Measurements from ENCODE around the gene DYNC1I2. TPM values are rescaled to one million over a fixed set of nuclear protein-coding genes. Genes with fewer than 3 reads are reported as not detected.

The DYNC1I2 gene
- 65.9 and 69.5 TPM in 2 replicates for total RNA-seq

GRCh38 chr2:171687287-171688128 is at the start of gene DYNC1I2:
TSS of gene DYNC1I2 (plus strand) at chr2:171687469. CDS start at chr2:171690156, 2,687 bp downstream.
- Mint-ChIP-seq H3K9me3 (no peaks in the 10 kb centered on the region), H3K27me3 (ENCODE audit: low read depth) (peaks cover 19% of the 10 kb centered on the region), H3K27ac (peak within 1 kb of the TSS; percentile 72), H3K4me1 (ENCODE audit: low read depth) (peaks cover 18% of the 10 kb centered on the region), H3K36me3 (ENCODE audit: low read depth) (peaks cover 22% of the 10 kb centered on the region), H3K4me3 (ENCODE audit: low read depth) (peak within 1 kb of the TSS; percentile 81)
- peak; percentile 72 for DNase-seq (ENCODE audit: low spot score)
- intact Hi-C loops (cut with micrococcal nuclease) = loop anchor here (1.0 to 5.0 kb wide), 2 partner anchors 759 to 870 kb away; partner anchors contain the start of gene PDK1

DNA sequence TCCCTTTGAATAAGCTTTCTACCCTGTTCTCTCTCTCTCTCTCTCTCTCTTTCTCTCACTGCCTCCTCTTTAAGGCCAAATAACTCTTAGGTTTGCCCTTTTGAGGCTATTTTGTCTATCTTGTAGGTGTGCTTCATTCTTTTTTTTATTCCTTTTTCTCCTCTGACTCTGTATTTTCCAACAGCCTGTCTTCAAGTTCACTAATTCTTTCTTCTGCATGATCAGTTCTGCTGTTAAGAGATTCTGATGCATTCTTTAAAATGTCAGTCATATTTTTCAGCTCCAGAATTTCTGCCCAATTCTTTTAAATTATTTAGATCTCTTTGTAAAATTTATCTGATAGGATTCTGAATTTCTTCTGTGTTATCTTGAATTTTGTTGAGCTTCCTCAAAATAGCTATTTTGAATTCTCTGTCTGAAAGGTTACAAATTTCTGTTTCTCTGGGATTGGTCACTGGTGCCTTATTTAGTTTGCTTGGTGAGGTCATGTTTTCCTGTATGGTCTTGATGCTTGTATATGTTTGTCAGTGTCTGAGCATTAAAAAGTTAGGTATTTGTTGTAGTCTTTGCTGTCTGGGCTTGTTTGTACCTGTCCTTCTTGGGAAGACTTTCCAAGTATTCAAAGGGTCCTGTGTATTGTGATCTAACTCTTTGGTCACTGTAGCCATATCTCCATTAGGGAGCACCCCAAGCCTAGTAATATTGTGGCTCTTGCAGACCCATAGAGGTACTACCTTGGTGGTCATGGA is 35.4 kb upstream of the DYNC1I2 start:
- H3K4me3 Mint-ChIP-seq (ENCODE audit: low read depth) = no peak overlapping the region
- peaks cover 20% of the 10 kb centered on the region for H3K27me3 Mint-ChIP-seq (ENCODE audit: low read depth)
- no peak for DNase-seq (ENCODE audit: low spot score)
- no peak overlapping the region for H3K27ac Mint-ChIP-seq
- intact Hi-C loops (cut with micrococcal nuclease) = no loop called here
- no peaks in the 10 kb centered on the region for H3K36me3 Mint-ChIP-seq (ENCODE audit: low read depth)
- peaks cover 14% of the 10 kb centered on the region for H3K9me3 Mint-ChIP-seq
- no peaks in the 10 kb centered on the region for H3K4me1 Mint-ChIP-seq (ENCODE audit: low read depth)

DNA sequence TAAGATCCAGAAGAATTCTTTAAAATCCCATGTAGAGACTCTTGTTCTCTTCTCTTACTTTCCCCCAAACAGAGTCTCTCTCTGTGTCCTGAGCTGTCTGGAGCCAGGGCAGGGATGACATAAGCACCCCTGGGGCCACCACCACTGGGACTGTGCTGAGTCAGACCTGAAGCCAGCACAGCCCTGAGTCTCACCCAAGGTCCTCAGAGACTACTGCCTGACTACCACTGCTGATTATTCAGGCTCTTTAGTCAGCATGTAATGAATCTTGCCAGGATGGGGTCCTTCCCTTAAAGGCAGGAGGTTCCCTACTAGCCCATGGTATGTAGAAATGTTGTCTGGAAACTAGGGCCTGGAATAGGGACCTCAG is 34.9 kb upstream of the DYNC1I2 start:
- H3K27me3 Mint-ChIP-seq (ENCODE audit: low read depth) = peaks cover 21% of the 10 kb centered on the region
- no peak overlapping the region for H3K27ac Mint-ChIP-seq
- intact Hi-C loops (cut with micrococcal nuclease) = no loop called here
- no peak for DNase-seq (ENCODE audit: low spot score)
- no peak overlapping the region for H3K4me3 Mint-ChIP-seq (ENCODE audit: low read depth)
- H3K4me1 Mint-ChIP-seq (ENCODE audit: low read depth) = no peaks in the 10 kb centered on the region
- H3K36me3 Mint-ChIP-seq (ENCODE audit: low read depth) = no peaks in the 10 kb centered on the region
- peaks cover 14% of the 10 kb centered on the region for H3K9me3 Mint-ChIP-seq

DNA sequence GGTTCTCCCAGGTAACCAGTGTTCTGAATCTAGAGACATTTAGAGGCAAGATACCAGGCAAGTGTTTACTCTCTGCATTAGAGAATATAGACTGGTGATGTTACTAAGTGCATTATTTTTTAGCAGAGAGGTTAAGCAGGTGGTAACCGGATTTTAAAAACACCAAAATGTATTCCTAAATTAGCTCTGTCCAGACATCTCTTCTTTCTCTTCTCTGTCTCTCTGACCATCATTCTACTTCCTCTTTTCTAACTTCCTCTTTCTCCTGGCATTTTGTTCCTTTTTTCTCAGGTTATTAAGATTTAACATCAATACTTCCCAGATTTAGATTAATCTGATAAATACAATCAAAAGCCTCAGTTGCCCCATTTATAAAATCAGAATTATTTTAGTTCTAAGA is 31.7 kb upstream of the DYNC1I2 start:
- DNase-seq (ENCODE audit: low spot score) = no peak
- intact Hi-C loops (cut with micrococcal nuclease) = no loop called here
- Mint-ChIP-seq H3K27ac (no peak overlapping the region), H3K9me3 (peaks cover 9% of the 10 kb centered on the region), H3K27me3 (ENCODE audit: low read depth) (peaks cover 23% of the 10 kb centered on the region), H3K4me1 (ENCODE audit: low read depth) (no peaks in the 10 kb centered on the region), H3K36me3 (ENCODE audit: low read depth) (no peaks in the 10 kb centered on the region), H3K4me3 (ENCODE audit: low read depth) (no peak overlapping the region)

- no peaks in the 10 kb centered on the region for H3K9me3 Mint-ChIP-seq
- H3K27ac Mint-ChIP-seq = no peak overlapping the region
- H3K27me3 Mint-ChIP-seq (ENCODE audit: low read depth) = peaks cover 48% of the 10 kb centered on the region
- H3K36me3 Mint-ChIP-seq (ENCODE audit: low read depth) = no peaks in the 10 kb centered on the region
- intact Hi-C loops (cut with micrococcal nuclease) = no loop called here
- no peak overlapping the region for H3K4me3 Mint-ChIP-seq (ENCODE audit: low read depth)
- no peaks in the 10 kb centered on the region for H3K4me1 Mint-ChIP-seq (ENCODE audit: low read depth)
- no peak for DNase-seq (ENCODE audit: low spot score)
These were observed 20.2 kb upstream of the DYNC1I2 start for GRCh38 chr2:171667041-171667440.

- H3K36me3 Mint-ChIP-seq (ENCODE audit: low read depth) = no peaks in the 10 kb centered on the region
- no peaks in the 10 kb centered on the region for H3K9me3 Mint-ChIP-seq
- no peaks in the 10 kb centered on the region for H3K4me1 Mint-ChIP-seq (ENCODE audit: low read depth)
- DNase-seq (ENCODE audit: low spot score) = no peak
- H3K27ac Mint-ChIP-seq = no peak overlapping the region
- H3K4me3 Mint-ChIP-seq (ENCODE audit: low read depth) = no peak overlapping the region
- H3K27me3 Mint-ChIP-seq (ENCODE audit: low read depth) = peaks cover 50% of the 10 kb centered on the region
- intact Hi-C loops (cut with micrococcal nuclease) = no loop called here
These were observed 19.1 kb upstream of the DYNC1I2 start for GRCh38 chr2:171668183-171668582.

GRCh38 chr2:171669121-171669520 is 18.1 kb upstream of the DYNC1I2 start:
- no peak overlapping the region for H3K4me3 Mint-ChIP-seq (ENCODE audit: low read depth)
- H3K36me3 Mint-ChIP-seq (ENCODE audit: low read depth) = no peaks in the 10 kb centered on the region
- H3K27me3 Mint-ChIP-seq (ENCODE audit: low read depth) = peaks cover 50% of the 10 kb centered on the region
- DNase-seq (ENCODE audit: low spot score) = no peak
- intact Hi-C loops (cut with micrococcal nuclease) = no loop called here
- no peaks in the 10 kb centered on the region for H3K4me1 Mint-ChIP-seq (ENCODE audit: low read depth)
- H3K27ac Mint-ChIP-seq = no peak overlapping the region
- no peaks in the 10 kb centered on the region for H3K9me3 Mint-ChIP-seq

GRCh38 chr2:171670655-171671054 is 16.6 kb upstream of the DYNC1I2 start:
- no peak overlapping the region for H3K4me3 Mint-ChIP-seq (ENCODE audit: low read depth)
- H3K9me3 Mint-ChIP-seq = no peaks in the 10 kb centered on the region
- intact Hi-C loops (cut with micrococcal nuclease) = no loop called here
- H3K4me1 Mint-ChIP-seq (ENCODE audit: low read depth) = no peaks in the 10 kb centered on the region
- H3K27me3 Mint-ChIP-seq (ENCODE audit: low read depth) = peaks cover 48% of the 10 kb centered on the region
- H3K27ac Mint-ChIP-seq = no peak overlapping the region
- no peaks in the 10 kb centered on the region for H3K36me3 Mint-ChIP-seq (ENCODE audit: low read depth)
- no peak for DNase-seq (ENCODE audit: low spot score)

GRCh38 chr2:171671867-171672266 is 15.4 kb upstream of the DYNC1I2 start:
- Mint-ChIP-seq H3K27me3 (ENCODE audit: low read depth) (peaks cover 45% of the 10 kb centered on the region), H3K9me3 (no peaks in the 10 kb centered on the region), H3K4me3 (ENCODE audit: low read depth) (no peak overlapping the region), H3K36me3 (ENCODE audit: low read depth) (no peaks in the 10 kb centered on the region), H3K27ac (no peak overlapping the region), H3K4me1 (ENCODE audit: low read depth) (no peaks in the 10 kb centered on the region)
- intact Hi-C loops (cut with micrococcal nuclease) = no loop called here
- DNase-seq (ENCODE audit: low spot score) = no peak

DNA sequence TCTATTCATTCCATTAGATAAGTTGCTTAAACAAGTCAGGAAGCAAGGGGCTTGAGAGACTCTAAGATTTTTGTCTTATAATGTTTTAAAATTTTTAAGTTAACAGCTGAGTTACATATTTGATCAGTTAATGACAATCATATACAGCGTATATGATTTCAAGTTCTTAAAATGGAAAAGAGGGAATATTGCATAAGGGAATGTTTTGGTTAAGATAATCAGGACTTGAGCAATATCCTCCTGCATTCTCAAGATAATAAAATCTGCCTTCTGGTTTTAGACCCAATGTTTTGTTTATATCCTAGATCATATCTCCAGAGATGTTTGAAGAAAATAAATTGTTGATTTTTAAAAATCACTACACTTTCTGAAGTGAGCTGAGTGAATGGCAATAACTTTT is 13.4 kb upstream of the DYNC1I2 start:
- Mint-ChIP-seq H3K9me3 (no peaks in the 10 kb centered on the region), H3K27me3 (ENCODE audit: low read depth) (peaks cover 41% of the 10 kb centered on the region), H3K4me1 (ENCODE audit: low read depth) (no peaks in the 10 kb centered on the region), H3K27ac (no peak overlapping the region), H3K4me3 (ENCODE audit: low read depth) (no peak overlapping the region), H3K36me3 (ENCODE audit: low read depth) (no peaks in the 10 kb centered on the region)
- intact Hi-C loops (cut with micrococcal nuclease) = no loop called here
- DNase-seq (ENCODE audit: low spot score) = no peak

DNA sequence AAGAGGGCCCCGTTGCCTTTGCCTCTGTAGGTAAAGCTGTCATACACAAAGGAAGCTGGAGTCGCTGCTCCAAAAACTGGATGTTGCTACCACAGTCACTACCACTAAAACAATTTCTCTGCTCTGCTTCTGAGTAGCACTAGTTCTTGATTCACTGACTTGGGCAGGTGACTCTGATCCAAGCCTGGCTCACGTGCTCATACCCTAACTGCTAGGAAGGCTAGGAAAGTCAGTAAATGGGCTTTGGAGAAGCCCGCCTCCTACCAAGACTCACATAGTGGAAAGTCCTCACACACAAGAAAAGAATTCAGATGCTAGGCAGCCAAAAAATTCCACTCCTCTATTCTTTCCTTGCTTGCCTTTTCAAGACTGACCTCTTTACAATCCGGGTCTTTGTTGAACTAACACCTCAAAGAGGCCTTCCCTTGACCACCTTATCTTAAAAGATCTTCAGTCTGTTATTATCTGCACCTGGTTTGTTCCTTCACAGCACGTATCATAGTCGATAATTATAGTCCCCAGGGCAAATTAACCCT is 11.4 kb upstream of the DYNC1I2 start:
- intact Hi-C loops (cut with micrococcal nuclease) = no loop called here
- no peak overlapping the region for H3K27ac Mint-ChIP-seq
- H3K9me3 Mint-ChIP-seq = no peaks in the 10 kb centered on the region
- H3K36me3 Mint-ChIP-seq (ENCODE audit: low read depth) = no peaks in the 10 kb centered on the region
- H3K27me3 Mint-ChIP-seq (ENCODE audit: low read depth) = peaks cover 33% of the 10 kb centered on the region
- no peak for DNase-seq (ENCODE audit: low spot score)
- no peaks in the 10 kb centered on the region for H3K4me1 Mint-ChIP-seq (ENCODE audit: low read depth)
- H3K4me3 Mint-ChIP-seq (ENCODE audit: low read depth) = no peak overlapping the region

DNA sequence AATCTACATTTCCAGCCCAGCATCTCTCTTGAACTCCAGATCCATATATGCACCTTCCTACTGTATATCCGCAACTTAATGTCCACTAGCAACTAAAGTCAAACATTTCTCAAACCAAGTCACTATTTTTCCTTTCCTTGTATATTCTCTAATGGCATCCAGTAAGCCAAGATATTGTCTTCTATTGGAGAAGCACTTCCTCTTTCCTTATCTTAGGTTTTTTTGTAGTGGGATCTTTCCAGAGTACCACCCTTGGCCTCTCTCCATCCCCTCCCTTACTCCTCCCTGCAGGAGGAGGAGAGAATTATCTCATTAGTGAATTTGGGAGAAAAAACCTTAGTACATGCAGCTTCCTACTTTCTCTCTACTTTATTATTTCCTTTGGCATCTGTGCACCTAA is 8.7 kb upstream of the DYNC1I2 start:
- no peaks in the 10 kb centered on the region for H3K9me3 Mint-ChIP-seq
- no peak overlapping the region for H3K27ac Mint-ChIP-seq
- H3K4me1 Mint-ChIP-seq (ENCODE audit: low read depth) = no peaks in the 10 kb centered on the region
- no peak for DNase-seq (ENCODE audit: low spot score)
- peaks cover 27% of the 10 kb centered on the region for H3K27me3 Mint-ChIP-seq (ENCODE audit: low read depth)
- intact Hi-C loops (cut with micrococcal nuclease) = no loop called here
- H3K4me3 Mint-ChIP-seq (ENCODE audit: low read depth) = no peak overlapping the region
- no peaks in the 10 kb centered on the region for H3K36me3 Mint-ChIP-seq (ENCODE audit: low read depth)

DNA sequence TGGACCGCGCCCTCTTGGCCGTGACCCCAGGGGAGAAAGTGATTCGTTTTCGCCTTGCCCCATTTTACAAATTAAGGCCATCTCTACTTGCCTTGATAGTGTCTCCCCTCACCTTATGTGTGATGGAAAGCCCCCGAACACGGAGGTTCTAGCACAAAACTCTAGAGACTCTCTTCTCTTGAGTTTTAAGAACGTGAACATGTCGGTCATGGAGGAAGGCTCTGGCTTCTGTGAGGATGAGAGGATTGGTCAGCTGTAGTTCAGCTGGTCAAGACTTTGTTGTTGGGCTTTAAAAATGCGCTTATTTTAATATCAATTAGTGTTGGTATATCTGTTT is 828 bp downstream of the DYNC1I2 start:
- intact Hi-C loops (cut with micrococcal nuclease) = loop anchor here (5.0 kb wide), 1 partner anchor 869 kb away; the partner anchor contains the start of gene PDK1
- Mint-ChIP-seq H3K9me3 (no peaks in the 10 kb centered on the region), H3K27me3 (ENCODE audit: low read depth) (peaks cover 14% of the 10 kb centered on the region), H3K27ac (peak overlapping the region; percentile 72), H3K36me3 (ENCODE audit: low read depth) (peaks cover 28% of the 10 kb centered on the region), H3K4me1 (ENCODE audit: low read depth) (peaks cover 18% of the 10 kb centered on the region), H3K4me3 (ENCODE audit: low read depth) (peak overlapping the region; percentile 81)
- DNase-seq (ENCODE audit: low spot score) = no peak

Measured in activated T-helper 2 cell treated with anti-CD3 and anti-CD28 coated beads, Interferon-gamma antibody, Interleukin-2, Interleukin-4, amounts not matched to agents 10 μg/mL and 5 μg/mL and 100 μg/mL, durations not matched to agents 14 hours and 24 hours and 36 hours (primary cell).